H1 (cell line): ENCODE results near the gene THRB. TPM values are rescaled to one million over a fixed set of nuclear protein-coding genes. Genes with fewer than 3 reads are reported as not detected.

Source experiments
- CTCF ChIA-PET: fragments of 300-600 bp; sonication (Branson Sonifier 250); formaldehyde crosslinking; loops from one replicate; lab custom pipeline; 2021; ENCODE audit not compliant: partially characterized antibody; lab: Charles Lee
- POLR2A ChIA-PET: fragments of 300-600 bp; sonication (Branson Sonifier 250); formaldehyde crosslinking; loops from one replicate; lab custom pipeline; 2021; ENCODE audit warnings: inconsistent platforms; ENCODE audit not compliant: partially characterized antibody; lab: Charles Lee
- DNase-seq, 2 experiments: peaks; one replicate each; pipeline versions ENCODE4 v3.0.0 to v3.0.0-alpha.2; 2010 to 2022; ENCODE audit warnings: low spot score in 2 of 2, low read depth in 1 of 2, mixed read lengths in 1 of 2
- FAIRE-seq: peaks from 2 replicates; lab custom pipeline; 2011; peaks lifted over from hg19 to GRCh38; lab: Jason Lieb, UNC
- H2AFZ ChIP-seq: 2 replicates; pipeline ENCODE4 v1.8.1; 2012; ENCODE audit warnings: low read length, inconsistent platforms
- H2AK5ac ChIP-seq: 2 replicates; pipeline ENCODE4 v1.6.1; 2013; ENCODE audit warnings: low read depth, low read length
- H2BK120ac ChIP-seq: replicated peaks from 2 replicates; pipeline ENCODE3; 2013; ENCODE audit warnings: low read depth, low read length, inconsistent platforms
- H2BK12ac ChIP-seq: 2 replicates; pipeline ENCODE4 v1.6.1; 2013; ENCODE audit warnings: low read depth, low read length
- H2BK15ac ChIP-seq: 2 replicates; pipeline ENCODE4 v1.6.1; 2013; ENCODE audit warnings: low read length
- H2BK20ac ChIP-seq: 2 replicates; pipeline ENCODE4 v1.6.1; 2013; ENCODE audit warnings: low read length
- H2BK5ac ChIP-seq: 2 replicates; pipeline ENCODE4 v1.6.1; 2013; ENCODE audit warnings: low read depth, low read length
- H3K14ac ChIP-seq: 2 replicates; pipeline ENCODE4 v1.6.1; 2013; ENCODE audit warnings: inconsistent platforms; ENCODE audit not compliant: insufficient read length
- H3K18ac ChIP-seq: 2 replicates; pipeline ENCODE4 v1.6.1; 2013; ENCODE audit warnings: low read length; ENCODE audit errors: extremely low read depth
- H3K23ac ChIP-seq: 2 replicates; pipeline ENCODE4 v1.6.1; 2013; ENCODE audit warnings: inconsistent platforms; ENCODE audit not compliant: insufficient read length
- H3K23me2 ChIP-seq: 2 replicates; pipeline ENCODE4 v1.6.1; 2013; ENCODE audit warnings: low read depth, low read length
- H3K27ac ChIP-seq: 2 replicates; pipeline ENCODE4 v1.6.1; 2011; ENCODE audit warnings: low read depth, low read length, inconsistent platforms
- H3K27me3 ChIP-seq, 4 experiments: replicated peaks in 1 of 4; 1 replicate in 1 of 4; 2 replicates in 3 of 4; pipeline versions ENCODE4 v1.6.1 to v1.8.1; 2011 to 2013; ENCODE audit warnings: low read length in 3 of 4, mild to moderate bottlenecking in 3 of 4, inconsistent platforms in 2 of 4, mixed read lengths in 2 of 4, moderate library complexity in 1 of 4; ENCODE audit not compliant: control insufficient read depth in 3 of 4, insufficient read depth in 3 of 4; ENCODE audit errors: extremely low read depth in 1 of 4
- H3K36me3 ChIP-seq, 4 experiments: 2 replicates each; pipeline versions ENCODE4 v1.6.1 to v1.8.1; 2011 to 2013; ENCODE audit warnings: mild to moderate bottlenecking in 4 of 4, low read length in 3 of 4, moderate library complexity in 2 of 4, control low read depth in 1 of 4, inconsistent platforms in 1 of 4; ENCODE audit not compliant: insufficient read depth in 4 of 4, control insufficient read depth in 2 of 4
- H3K4ac ChIP-seq: replicated peaks from 2 replicates; pipeline ENCODE3; 2013; ENCODE audit warnings: low read length, low read depth, mixed read lengths, inconsistent platforms; ENCODE audit not compliant: insufficient read length
- H3K4me1 ChIP-seq, 4 experiments: replicated peaks in 1 of 4; 1 replicate in 1 of 4; 2 replicates in 3 of 4; pipeline versions ENCODE4 v1.6.1 to v1.8.1; 2011 to 2013; ENCODE audit warnings: low read length in 3 of 4, inconsistent platforms in 2 of 4, mixed read lengths in 1 of 4; ENCODE audit not compliant: insufficient read depth in 4 of 4, control insufficient read depth in 3 of 4
- H3K4me2 ChIP-seq, 2 experiments: 2 replicates each; pipeline versions ENCODE4 v1.6.1 to v1.8.1; 2011 to 2013; ENCODE audit warnings: low read depth in 2 of 2, low read length in 2 of 2, control low read depth in 1 of 2, inconsistent platforms in 1 of 2, mild to moderate bottlenecking in 1 of 2; ENCODE audit not compliant: insufficient read depth in 1 of 2
- H3K4me3 ChIP-seq, 4 experiments: fragments of 200-600, 300-600 bp in 1 of 4; sonication (generic), shearing (Covaris generic), sonication (Bioruptor Twin) in 1 of 4; 2 replicates each; pipeline versions ENCODE4 v1.5.1 to v1.8.1; 2011 to 2016; ENCODE audit warnings: low read length in 4 of 4, low read depth in 3 of 4, control low read depth in 2 of 4, inconsistent platforms in 2 of 4, mild to moderate bottlenecking in 2 of 4, mixed read lengths in 1 of 4, moderate library complexity in 1 of 4; ENCODE audit not compliant: insufficient read depth in 2 of 4; ENCODE audit errors: extremely low read depth in 1 of 4
- H3K56ac ChIP-seq: replicated peaks from 2 replicates; pipeline ENCODE3; 2013; ENCODE audit warnings: low read depth, mild to moderate bottlenecking, mixed read lengths, low read length, inconsistent platforms; ENCODE audit not compliant: insufficient read length
- H3K79me1 ChIP-seq: 2 replicates; pipeline ENCODE4 v1.6.1; 2013; ENCODE audit warnings: low read depth, low read length, control low read depth
- H3K79me2 ChIP-seq, 2 experiments: 2 replicates each; pipeline versions ENCODE4 v1.6.1 to v1.8.1; 2012 to 2013; ENCODE audit warnings: low read length in 2 of 2, mild to moderate bottlenecking in 2 of 2, inconsistent platforms in 1 of 2; ENCODE audit not compliant: insufficient read depth in 2 of 2, control insufficient read depth in 1 of 2
- H3K9ac ChIP-seq, 4 experiments: replicated peaks in 1 of 4; 1 replicate in 1 of 4; 2 replicates in 3 of 4; pipeline versions ENCODE4 v1.6.1 to v1.8.1; 2011 to 2013; ENCODE audit warnings: low read depth in 3 of 4, low read length in 3 of 4, control low read depth in 2 of 4, mild to moderate bottlenecking in 2 of 4, moderate library complexity in 2 of 4, inconsistent platforms in 1 of 4; ENCODE audit errors: extremely low read depth in 1 of 4
- H3K9me3 ChIP-seq, 2 experiments: 2 replicates each; pipeline versions ENCODE4 v1.6.1 to v1.8.1; 2012 to 2013; ENCODE audit warnings: mild to moderate bottlenecking in 2 of 2, moderate library complexity in 2 of 2, control low read depth in 1 of 2, inconsistent platforms in 1 of 2, low read depth in 1 of 2, low read length in 1 of 2, mixed read lengths in 1 of 2; ENCODE audit not compliant: insufficient read depth in 2 of 2
- H4K20me1 ChIP-seq, 2 experiments: replicated peaks in 1 of 2; 2 replicates each; pipeline versions ENCODE3 to v1.8.1; 2011 to 2013; ENCODE audit warnings: inconsistent platforms in 2 of 2, low read length in 2 of 2, mild to moderate bottlenecking in 1 of 2; ENCODE audit not compliant: insufficient read depth in 2 of 2, control insufficient read depth in 1 of 2
- H4K5ac ChIP-seq: 2 replicates; pipeline ENCODE4 v1.6.1; 2013; ENCODE audit warnings: low read length, low read depth, mixed read lengths, inconsistent platforms; ENCODE audit not compliant: insufficient read length
- H4K8ac ChIP-seq: 2 replicates; pipeline ENCODE4 v1.8.0; 2013; ENCODE audit warnings: mild to moderate bottlenecking, moderate library complexity, low read length, inconsistent platforms; ENCODE audit not compliant: insufficient read depth; ENCODE audit errors: extremely low read depth
- H4K91ac ChIP-seq: replicated peaks from 2 replicates; pipeline ENCODE3; 2013; ENCODE audit warnings: low read length, mixed read lengths, inconsistent platforms; ENCODE audit not compliant: insufficient read length
- CBX8 ChIP-seq: fragments of 300-800, 300-1000 bp; sonication (generic); IDR thresholded peaks from 2 replicates; pipeline ENCODE4 v1.7.1; 2016; ENCODE audit warnings: low read depth, low read length, borderline replicate concordance
- EZH2 ChIP-seq: fragments of 200-600 bp; sonication (generic); IDR thresholded peaks from 2 replicates; pipeline ENCODE4 v1.7.1; 2012; ENCODE audit warnings: low read depth, mild to moderate bottlenecking, moderate library complexity, low read length, inconsistent platforms; ENCODE audit not compliant: severe bottlenecking
- JUN ChIP-seq: IDR thresholded peaks from 2 replicates; pipeline ENCODE4 v1.6.1; 2011; ENCODE audit warnings: low read depth, mild to moderate bottlenecking, improper control_type of control experiment, low read length
- RFX5 ChIP-seq: IDR thresholded peaks from 2 replicates; pipeline ENCODE4 v1.6.1; 2011; ENCODE audit warnings: low read depth, low read length, improper control_type of control experiment, borderline replicate concordance
- SIRT6 ChIP-seq: IDR thresholded peaks from one replicate; pipeline ENCODE4 v1.7.1; 2012; ENCODE audit warnings: low read length, inconsistent platforms
- TAF1 ChIP-seq: IDR thresholded peaks from 2 replicates; pipeline ENCODE4 v1.6.1; 2011; ENCODE audit warnings: mild to moderate bottlenecking, low read depth, low read length
- YY1 ChIP-seq: IDR thresholded peaks from 2 replicates; pipeline ENCODE4 v1.6.1; 2011; ENCODE audit warnings: low read depth, mild to moderate bottlenecking, low read length
- WGBS, 2 experiments: shearing (Covaris generic) in 1 of 2; methylation state at CpG; one replicate each; pipeline versions ENCODE4 v1.1.6 to v1.1.7; 2013 to 2015; ENCODE audit warnings: low lambda C conversion rate in 2 of 2, mixed read lengths in 2 of 2, inconsistent platforms in 1 of 2, low coverage in 1 of 2, missing lambda C conversion rate in 1 of 2; ENCODE audit not compliant: insufficient replicate concordance in 2 of 2, insufficient coverage in 1 of 2, insufficient read length in 1 of 2; ENCODE audit errors: extremely low coverage in 1 of 2, missing lambda C conversion rate in 1 of 2; 5-methylcytosine and 5-hydroxymethylcytosine counted together
- polyA plus RNA-seq, 7 experiments: library from polyadenylated mRNA; depleted of rRNA in 3 of 7; stranded (reverse) in 5 of 7; unstranded in 2 of 7; fragments of >200 nt in 5 of 7; fragments of 200-250 nt in 2 of 7; gene quantifications; 1 replicate in 5 of 7; 2 replicates in 1 of 7; 4 replicates in 1 of 7; pipeline versions ENCODE4 v1.2.1 to v1.2.3, GENCODE V29; 2011 to 2013; ENCODE audit warnings: missing spikeins in 2 of 7, mixed read lengths in 2 of 7
- total RNA-seq: library from RNA; stranded (reverse); fragmentation: NEBNext Ultra II Directional; extraction: Animal tissue kit (Norgen Biotek cat#: 25700); gene quantifications from 2 replicates; pipeline ENCODE4 v1.2.1, GENCODE V29; 2021
- TF ChIP-seq, protein P1 (sequence below): IDR thresholded peaks from 2 replicates; pipeline ENCODE4 v1.6.1; 2012; ENCODE audit warnings: inconsistent platforms
- TF ChIP-seq, protein P2 (sequence below): IDR thresholded peaks from 2 replicates; pipeline ENCODE4 v1.6.1; 2011; ENCODE audit warnings: low read length, improper control_type of control experiment

THRB gene
- total and polyA plus RNA-seq, 2 of the 8 experiments (the other 6 are each of a cell fraction or from before 2014, with no cell fraction given), result 0.98 to 3.9 TPM

DNA sequence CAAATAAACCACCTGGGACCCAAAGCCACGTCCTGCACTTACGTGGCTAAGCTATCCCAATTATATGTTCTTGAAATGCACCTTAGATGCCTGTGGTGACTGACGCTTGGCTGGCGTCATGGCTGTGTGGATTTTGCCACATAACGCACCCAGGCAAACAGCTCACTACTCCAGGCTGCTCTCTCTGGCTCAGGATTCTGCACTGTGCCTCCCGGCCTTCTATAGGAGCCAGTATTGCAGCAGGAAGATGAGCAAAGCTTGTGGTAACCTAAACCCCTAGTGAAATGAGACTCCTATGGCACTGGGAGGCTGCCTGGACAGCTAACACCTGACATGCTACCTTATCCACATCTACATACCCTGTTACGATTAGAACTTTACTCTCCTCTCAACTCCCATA is 179.3 kb downstream of the THRB start:
- Histone ChIP-seq H3K23ac (no peak overlapping the region), H3K4me1 (no peaks in the 10 kb centered on the region), H3K14ac (no peak overlapping the region), H2BK15ac (no peak overlapping the region), H2AK5ac (no peak overlapping the region), H3K36me3 (no peaks in the 10 kb centered on the region), H2BK5ac (no peak overlapping the region), H3K23me2 (no peaks in the 10 kb centered on the region), H3K18ac (no peak overlapping the region), H3K9ac (no peak overlapping the region), H4K5ac (no peak overlapping the region), H4K20me1 (no peaks in the 10 kb centered on the region), H3K4me3 (no peak overlapping the region), H4K8ac (no peak overlapping the region), H2BK12ac (no peak overlapping the region), H3K27ac (no peak overlapping the region), H3K9me3 (no peaks in the 10 kb centered on the region), H3K79me1 (no peaks in the 10 kb centered on the region), H4K91ac (no peak overlapping the region), H2BK120ac (no peak overlapping the region), H3K4ac (no peak overlapping the region), H3K56ac (no peak overlapping the region), H3K27me3 (no peaks in the 10 kb centered on the region), H3K79me2 (no peaks in the 10 kb centered on the region), H2BK20ac (no peak overlapping the region), H3K4me2 (no peak overlapping the region), H2AFZ (no peak overlapping the region)
- no peak for DNase-seq
- POLR2A ChIA-PET, result no interaction called here
- no peak for FAIRE-seq
- 96% methylated on average over 7 of the region's 7 CpGs; no CpG with 5 or more reads in 1 of the 2 experiments for WGBS, 2 experiments
- CTCF ChIA-PET, result interaction anchor here (0.6 to 0.9 kb wide), 2 partner anchors 52 to 1216 kb away, joined by 3 to 4 read pairs; no protein-coding TSS in a partner anchor
- TF ChIP-seq YY1 (no peak), SIRT6 (no peak), CBX8 (no peak), EZH2 (no peak), RFX5 (no peak), TAF1 (no peak), JUN (no peak)
- TF ChIP-seq, protein P1, sequence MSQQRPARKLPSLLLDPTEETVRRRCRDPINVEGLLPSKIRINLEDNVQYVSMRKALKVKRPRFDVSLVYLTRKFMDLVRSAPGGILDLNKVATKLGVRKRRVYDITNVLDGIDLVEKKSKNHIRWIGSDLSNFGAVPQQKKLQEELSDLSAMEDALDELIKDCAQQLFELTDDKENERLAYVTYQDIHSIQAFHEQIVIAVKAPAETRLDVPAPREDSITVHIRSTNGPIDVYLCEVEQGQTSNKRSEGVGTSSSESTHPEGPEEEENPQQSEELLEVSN, result no peak
- TF ChIP-seq, protein P2, sequence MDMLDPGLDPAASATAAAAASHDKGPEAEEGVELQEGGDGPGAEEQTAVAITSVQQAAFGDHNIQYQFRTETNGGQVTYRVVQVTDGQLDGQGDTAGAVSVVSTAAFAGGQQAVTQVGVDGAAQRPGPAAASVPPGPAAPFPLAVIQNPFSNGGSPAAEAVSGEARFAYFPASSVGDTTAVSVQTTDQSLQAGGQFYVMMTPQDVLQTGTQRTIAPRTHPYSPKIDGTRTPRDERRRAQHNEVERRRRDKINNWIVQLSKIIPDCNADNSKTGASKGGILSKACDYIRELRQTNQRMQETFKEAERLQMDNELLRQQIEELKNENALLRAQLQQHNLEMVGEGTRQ, result no peak
